Stimulated activated CD4-positive, alpha-beta T cell treated with anti-CD3 and anti-CD28 coated beads, Interleukin-2, amount 100 ng/mL, for 24 hours (primary cell): Measurements from ENCODE around the gene INO80.

Experiments
- DNase-seq, 2 donors: peaks; one replicate each; pipeline ENCODE4 v3.0.0-alpha.2; 2020

INO80 gene

GRCh38 chr15:41043276-41043951 is 72.7 kb downstream of the INO80 start:
- DNase-seq, result no peak

GRCh38 chr15:41042851-41043250 is 73.2 kb downstream of the INO80 start:
- no peak for DNase-seq

- no peak for DNase-seq
These were observed 77.0 kb downstream of the INO80 start for GRCh38 chr15:41039121-41039520.

GRCh38 chr15:41032079-41032328 is 84.1 kb downstream of the INO80 start:
- no peak for DNase-seq

GRCh38 chr15:41031232-41032078 is 84.6 kb downstream of the INO80 start:
- no peak for DNase-seq

- no peak for DNase-seq
These were observed 87.2 kb downstream of the INO80 start for GRCh38 chr15:41028853-41029252.

GRCh38 chr15:41025393-41025792 is 90.7 kb downstream of the INO80 start:
- DNase-seq, result no peak

- DNase-seq, result no peak
These were observed 91.2 kb downstream of the INO80 start for GRCh38 chr15:41024885-41025284.

GRCh38 chr15:41024131-41024530 is 91.9 kb downstream of the INO80 start:
- no peak for DNase-seq

- peak; percentile 17 to 21 for DNase-seq
These were observed 93.5 kb downstream of the INO80 start for GRCh38 chr15:41022487-41023090.

GRCh38 chr15:41020829-41021228 is 95.3 kb downstream of the INO80 start:
- DNase-seq, result no peak

GRCh38 chr15:41020311-41020710 is 95.8 kb downstream of the INO80 start:
- DNase-seq, result no peak

- DNase-seq, result no peak
These were observed 96.9 kb downstream of the INO80 start for GRCh38 chr15:41019174-41019573.

- no peak for DNase-seq
These were observed 97.5 kb downstream of the INO80 start for GRCh38 chr15:41018534-41018933.

GRCh38 chr15:41017066-41017735 is 98.9 kb downstream of the INO80 start:
- no peak for DNase-seq

- DNase-seq, result no peak
These were observed 102.2 kb downstream of the INO80 start for GRCh38 chr15:41013691-41014414.

- no peak for DNase-seq
These were observed 104.8 kb downstream of the INO80 start for GRCh38 chr15:41011055-41011815.

- no peak for DNase-seq
These were observed 105.7 kb downstream of the INO80 start for GRCh38 chr15:41010345-41010744.

GRCh38 chr15:41006479-41006878 is 109.6 kb downstream of the INO80 start:
- DNase-seq, result no peak

- DNase-seq, result no peak
These were observed 111.6 kb downstream of the INO80 start for GRCh38 chr15:41004490-41004889.

GRCh38 chr15:41001524-41002214 is 114.4 kb downstream of the INO80 start:
- no peak for DNase-seq

- DNase-seq, result no peak
These were observed 116.9 kb downstream of the INO80 start for GRCh38 chr15:40999190-40999589.
